ENCODE results near the gene SMG5.

GRCh38 chr1:156281693-156282478, 739 bp downstream of the SMG5 start:
- TF ChIP-seq, protein P1, sequence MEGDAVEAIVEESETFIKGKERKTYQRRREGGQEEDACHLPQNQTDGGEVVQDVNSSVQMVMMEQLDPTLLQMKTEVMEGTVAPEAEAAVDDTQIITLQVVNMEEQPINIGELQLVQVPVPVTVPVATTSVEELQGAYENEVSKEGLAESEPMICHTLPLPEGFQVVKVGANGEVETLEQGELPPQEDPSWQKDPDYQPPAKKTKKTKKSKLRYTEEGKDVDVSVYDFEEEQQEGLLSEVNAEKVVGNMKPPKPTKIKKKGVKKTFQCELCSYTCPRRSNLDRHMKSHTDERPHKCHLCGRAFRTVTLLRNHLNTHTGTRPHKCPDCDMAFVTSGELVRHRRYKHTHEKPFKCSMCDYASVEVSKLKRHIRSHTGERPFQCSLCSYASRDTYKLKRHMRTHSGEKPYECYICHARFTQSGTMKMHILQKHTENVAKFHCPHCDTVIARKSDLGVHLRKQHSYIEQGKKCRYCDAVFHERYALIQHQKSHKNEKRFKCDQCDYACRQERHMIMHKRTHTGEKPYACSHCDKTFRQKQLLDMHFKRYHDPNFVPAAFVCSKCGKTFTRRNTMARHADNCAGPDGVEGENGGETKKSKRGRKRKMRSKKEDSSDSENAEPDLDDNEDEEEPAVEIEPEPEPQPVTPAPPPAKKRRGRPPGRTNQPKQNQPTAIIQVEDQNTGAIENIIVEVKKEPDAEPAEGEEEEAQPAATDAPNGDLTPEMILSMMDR (IDR thresholded peaks at IDR 0.05) = no peak
- no peak for TF ChIP-seq POLR2A (IDR thresholded peaks at IDR 0.05)
